Measurements from ENCODE around the gene ADRM1. TPM values are rescaled to one million over a fixed set of nuclear protein-coding genes. Genes with fewer than 3 reads are reported as not detected.

The ADRM1 gene
- total RNA-seq, 1 donor from 2014 or later, result 97.9 TPM

GRCh38 chr20:62258499-62259293, 44.1 kb upstream of the ADRM1 start:
- no peak for ATAC-seq (ENCODE audit: low read depth)
- intact Hi-C loops (cut with micrococcal nuclease), result no loop called here
- CTCF ChIA-PET, result interaction anchor here (1.1 kb wide), 1 partner anchor 248 kb away, joined by 3 read pairs; no protein-coding TSS in a partner anchor
- no peak for DNase-seq
- peaks cover 79% of the 10 kb centered on the region for H3K36me3 Mint-ChIP-seq (ENCODE audit: low read depth)
- POLR2A ChIA-PET, result no interaction called here
- TF ChIP-seq CTCF (IDR thresholded peaks at IDR 0.05), result no peak
- H3K27ac Mint-ChIP-seq, result no peak overlapping the region
- no peak overlapping the region for H3K4me3 Mint-ChIP-seq
- H3K27me3 Mint-ChIP-seq, result no peaks in the 10 kb centered on the region
- no peaks in the 10 kb centered on the region for H3K4me1 Mint-ChIP-seq
- no peaks in the 10 kb centered on the region for H3K9me3 Mint-ChIP-seq

- intact Hi-C loops (cut with micrococcal nuclease), result no loop called here
- ChIA-PET POLR2A (no interaction called here), CTCF (interaction anchor here (1.1 kb wide), 1 partner anchor 248 kb away, joined by 3 read pairs; no protein-coding TSS in a partner anchor)
- ATAC-seq (ENCODE audit: low read depth), result no peak
- Mint-ChIP-seq H3K9me3 (no peaks in the 10 kb centered on the region), H3K4me3 (no peak overlapping the region), H3K27ac (no peak overlapping the region), H3K36me3 (ENCODE audit: low read depth) (peaks cover 77% of the 10 kb centered on the region), H3K27me3 (no peaks in the 10 kb centered on the region), H3K4me1 (no peaks in the 10 kb centered on the region)
- DNase-seq, result no peak
- TF ChIP-seq CTCF (IDR thresholded peaks at IDR 0.05), result no peak
These were observed 43.6 kb upstream of the ADRM1 start for GRCh38 chr20:62259294-62259565.

- CTCF ChIA-PET, result no interaction called here
- POLR2A ChIA-PET, result no interaction called here
- H3K4me1 Mint-ChIP-seq, result peaks cover 2% of the 10 kb centered on the region
- no peaks in the 10 kb centered on the region for H3K27me3 Mint-ChIP-seq
- H3K4me3 Mint-ChIP-seq, result no peak overlapping the region
- H3K27ac Mint-ChIP-seq, result no peak overlapping the region
- DNase-seq (no peak), ATAC-seq (ENCODE audit: low read depth) (no peak)
- TF ChIP-seq CTCF (IDR thresholded peaks at IDR 0.05), result no peak
- peaks cover 2% of the 10 kb centered on the region for H3K9me3 Mint-ChIP-seq
- intact Hi-C loops (cut with micrococcal nuclease), result no loop called here
- peaks cover 80% of the 10 kb centered on the region for H3K36me3 Mint-ChIP-seq (ENCODE audit: low read depth)
These were observed 40.7 kb upstream of the ADRM1 start for GRCh38 chr20:62262064-62262463.

- H3K27ac Mint-ChIP-seq, result no peak overlapping the region
- H3K4me3 Mint-ChIP-seq, result no peak overlapping the region
- peaks cover 2% of the 10 kb centered on the region for H3K4me1 Mint-ChIP-seq
- DNase-seq (no peak), ATAC-seq (ENCODE audit: low read depth) (no peak)
- no peak for TF ChIP-seq CTCF (IDR thresholded peaks at IDR 0.05)
- H3K36me3 Mint-ChIP-seq (ENCODE audit: low read depth), result peaks cover 75% of the 10 kb centered on the region
- ChIA-PET CTCF (no interaction called here), POLR2A (no interaction called here)
- no peaks in the 10 kb centered on the region for H3K27me3 Mint-ChIP-seq
- intact Hi-C loops (cut with micrococcal nuclease), result no loop called here
- H3K9me3 Mint-ChIP-seq, result peaks cover 2% of the 10 kb centered on the region
These were observed 39.4 kb upstream of the ADRM1 start for GRCh38 chr20:62263396-62263795.

GRCh38 chr20:62265365-62265764, 37.4 kb upstream of the ADRM1 start:
- H3K27ac Mint-ChIP-seq, result no peak overlapping the region
- TF ChIP-seq CTCF (IDR thresholded peaks at IDR 0.05), result no peak
- no peak overlapping the region for H3K4me3 Mint-ChIP-seq
- ATAC-seq (ENCODE audit: low read depth) (no peak), DNase-seq (no peak)
- intact Hi-C loops (cut with micrococcal nuclease), result no loop called here
- ChIA-PET POLR2A (no interaction called here), CTCF (no interaction called here)
- H3K4me1 Mint-ChIP-seq, result peaks cover 2% of the 10 kb centered on the region
- peaks cover 63% of the 10 kb centered on the region for H3K36me3 Mint-ChIP-seq (ENCODE audit: low read depth)
- H3K27me3 Mint-ChIP-seq, result no peaks in the 10 kb centered on the region
- H3K9me3 Mint-ChIP-seq, result peaks cover 2% of the 10 kb centered on the region

Measured in activated B cell treated with CpG ODN at 0.5 μM for 24 hours (primary cell).